Natural killer cell (primary cell): ENCODE measurements around the gene WDR89. TPM values are rescaled to one million over a fixed set of nuclear protein-coding genes. Genes with fewer than 3 reads are reported as not detected.
"Not testable (repeated sequence)": the region's sequence is repeated elsewhere in the genome, so short reads cannot be mapped to it uniquely, and the experiment has no call there.

ENCODE experiments used
- ATAC-seq, 3 donors: fragments of 150-1000 bp in 2 of 3; fragments of 200-7000 bp in 1 of 3; cut with Tn5 transposase; 1 replicate in 1 of 3; 2 replicates in 2 of 3; pipeline ENCODE4 v1.10.0; 2021; ENCODE audit warnings: mild to moderate bottlenecking in 2 of 3, moderate library complexity in 2 of 3
- DNase-seq, 2 donors: peaks; one replicate each; pipeline versions ENCODE4 v3.0.0 to v3.0.0-alpha.2; 2013 to 2021; ENCODE audit warnings: mixed read lengths in 1 of 2
- H3K27ac ChIP-seq: one replicate; pipeline ENCODE4 v1.5.1; 2013; ENCODE audit warnings: mild to moderate bottlenecking, low read length
- H3K27me3 ChIP-seq: one replicate; pipeline ENCODE4 v1.6.1; 2013; ENCODE audit warnings: low read length; ENCODE audit not compliant: control insufficient read depth, insufficient read depth
- H3K36me3 ChIP-seq: one replicate; pipeline ENCODE4 v1.6.1; 2013; ENCODE audit warnings: low read length; ENCODE audit not compliant: control insufficient read depth, insufficient read depth
- H3K4me1 ChIP-seq: one replicate; pipeline ENCODE4 v1.6.1; 2013; ENCODE audit warnings: low read length; ENCODE audit not compliant: control insufficient read depth, insufficient read depth
- H3K4me3 ChIP-seq: one replicate; pipeline ENCODE4 v1.5.1; 2013; ENCODE audit warnings: low read length
- H3K9me3 ChIP-seq: one replicate; pipeline ENCODE4 v1.6.1; 2013; ENCODE audit warnings: low read length; ENCODE audit not compliant: control insufficient read depth, insufficient read depth
- H3K27ac Mint-ChIP-seq, 2 donors: one replicate each; pipeline ENCODE4 v1.8.0; 2022; ENCODE audit warnings: mild to moderate bottlenecking in 2 of 2, mixed read lengths in 2 of 2, moderate library complexity in 1 of 2
- H3K27me3 Mint-ChIP-seq, 2 donors: one replicate each; pipeline ENCODE4 v1.8.0; 2022; ENCODE audit warnings: low read depth in 2 of 2, mixed read lengths in 2 of 2
- H3K36me3 Mint-ChIP-seq: one replicate; pipeline ENCODE4 v1.8.0; 2022; ENCODE audit warnings: mixed read lengths
- H3K4me1 Mint-ChIP-seq, 2 donors: one replicate each; pipeline ENCODE4 v1.8.0; 2022; ENCODE audit warnings: mixed read lengths in 2 of 2
- H3K4me3 Mint-ChIP-seq: one replicate; pipeline ENCODE4 v1.8.0; 2022; ENCODE audit warnings: mild to moderate bottlenecking, moderate library complexity, mixed read lengths
- H3K9me3 Mint-ChIP-seq, 2 donors: one replicate each; pipeline ENCODE4 v1.8.0; 2022; ENCODE audit warnings: mixed read lengths in 2 of 2
- CTCF ChIP-seq: fragments of 200-600 bp; IDR thresholded peaks from one replicate; pipeline ENCODE4 v1.8.0; 2022; ENCODE audit warnings: antibody characterized with exemption
- WGBS: methylation state at CpG from one replicate; pipeline ENCODE4 v1.1.7; 2013; ENCODE audit warnings: missing lambda C conversion rate; ENCODE audit not compliant: insufficient coverage; 5-methylcytosine and 5-hydroxymethylcytosine counted together
- intact Hi-C: fragments of 100-400 bp; cut with micrococcal nuclease; formaldehyde crosslinking; loops from one replicate; pipeline ENCODE4 v1.14.2; 2022
- total RNA-seq, 4 donors: library from RNA; stranded (reverse); fragments of 120-200 nt in 1 of 4; gene quantifications; one replicate each; pipeline versions ENCODE4 v1.2.3 to v1.2.4, GENCODE V29; 2013 to 2022

Gene WDR89
- total RNA-seq, 3 donors from 2014 or later (not counting 1 experiment from before 2014, with no cell fraction given) = 9.6 to 13.4 (median 10.7) TPM

GRCh38 chr14:63642656-63643382 is 1.1 kb upstream of the WDR89 start:
- intact Hi-C loops = loop anchor here (1.0 to 2.0 kb wide), 3 partner anchors 7 to 214 kb away; no protein-coding TSS in a partner anchor
- Mint-ChIP-seq H3K4me1 (peaks cover 16 to 22% of the 10 kb centered on the region in 2 donors), H3K9me3 (no peaks in the 10 kb centered on the region), H3K4me3 (peak overlapping the region; percentile 92), H3K27me3 (no peaks in the 10 kb centered on the region), H3K27ac (peak overlapping the region; percentile 95 to 96), H3K36me3 (no peaks in the 10 kb centered on the region)
- Histone ChIP-seq H3K9me3 (no peaks in the 10 kb centered on the region), H3K27me3 (no peaks in the 10 kb centered on the region), H3K27ac (peak overlapping the region; percentile 99), H3K4me1 (peaks cover 11% of the 10 kb centered on the region), H3K36me3 (peaks cover 6% of the 10 kb centered on the region), H3K4me3 (peak overlapping the region; percentile 90)
- TF ChIP-seq CTCF = no peak
- 100% methylated on average over 4 of the region's 8 CpGs for WGBS
- ATAC-seq = no peak
- no peak for DNase-seq

GRCh38 chr14:63642229-63642611 is 549 bp upstream of the WDR89 start:
- TF ChIP-seq CTCF = no peak
- Mint-ChIP-seq H3K9me3 (no peaks in the 10 kb centered on the region), H3K4me1 (peaks cover 17 to 23% of the 10 kb centered on the region in 2 donors), H3K4me3 (peak overlapping the region; percentile 92), H3K27me3 (no peaks in the 10 kb centered on the region), H3K36me3 (no peaks in the 10 kb centered on the region), H3K27ac (peak overlapping the region; percentile 95 to 96)
- intact Hi-C loops = loop anchor here (1.0 to 2.0 kb wide), 3 partner anchors 8 to 215 kb away; no protein-coding TSS in a partner anchor
- H3K36me3 ChIP-seq = peaks cover 6% of the 10 kb centered on the region
- WGBS = 0% methylated on average over 11 of the region's 12 CpGs
- no peaks in the 10 kb centered on the region for H3K27me3 ChIP-seq
- peak; percentile 68 to 97 for DNase-seq
- no peaks in the 10 kb centered on the region for H3K9me3 ChIP-seq
- peak overlapping the region; percentile 99 for H3K27ac ChIP-seq
- ATAC-seq = peak; percentile 63 to 81 (median 65)
- peak overlapping the region; percentile 90 for H3K4me3 ChIP-seq
- peaks cover 11% of the 10 kb centered on the region for H3K4me1 ChIP-seq

GRCh38 chr14:63638493-63638892 is 3.2 kb downstream of the WDR89 start:
- peak overlapping the region; percentile 95 to 96 for H3K27ac Mint-ChIP-seq
- intact Hi-C loops = no loop called here
- H3K27me3 Mint-ChIP-seq = no peaks in the 10 kb centered on the region
- Histone ChIP-seq H3K4me3 (no peak overlapping the region), H3K36me3 (peaks cover 6% of the 10 kb centered on the region), H3K27me3 (no peaks in the 10 kb centered on the region), H3K4me1 (peaks cover 11% of the 10 kb centered on the region), H3K9me3 (no peaks in the 10 kb centered on the region), H3K27ac (no peak overlapping the region)
- no peak for TF ChIP-seq CTCF
- WGBS = 80% methylated on average over 1 of the region's 1 CpG
- H3K36me3 Mint-ChIP-seq = no peaks in the 10 kb centered on the region
- peak overlapping the region; percentile 63 for H3K4me3 Mint-ChIP-seq
- H3K4me1 Mint-ChIP-seq = peaks cover 41 to 46% of the 10 kb centered on the region in 2 donors
- H3K9me3 Mint-ChIP-seq = peaks cover 3 to 5% of the 10 kb centered on the region in 2 donors
- no peak for DNase-seq
- ATAC-seq = no peak

GRCh38 chr14:63636094-63636635 is 5.5 kb downstream of the WDR89 start:
- H3K9me3 Mint-ChIP-seq, DNase-seq, H3K36me3 Mint-ChIP-seq, H3K27me3 Mint-ChIP-seq, H3K36me3 ChIP-seq, H3K4me3 ChIP-seq, H3K27me3 ChIP-seq, ATAC-seq, H3K4me3 Mint-ChIP-seq, H3K27ac ChIP-seq, intact Hi-C loops, H3K9me3 ChIP-seq: not testable (repeated sequence)
- H3K4me1 ChIP-seq = peaks cover 11% of the 10 kb centered on the region
- peak overlapping the region; percentile 7 to 50 for H3K27ac Mint-ChIP-seq
- peaks cover 37 to 50% of the 10 kb centered on the region in 2 donors for H3K4me1 Mint-ChIP-seq
- 97% methylated on average over 4 of the region's 4 CpGs for WGBS
